IMR-90 (cell line): Measurements from ENCODE around the gene SLC37A1. TPM values are rescaled to one million over a fixed set of nuclear protein-coding genes. Genes with fewer than 3 reads are reported as not detected.

Experiments used
- ATAC-seq: fragments of 200-7000 bp; cut with Tn5 transposase; 2 replicates; pipeline ENCODE4 v1.9.1; 2020; ENCODE audit warnings: low read depth, mild to moderate bottlenecking, moderate library complexity
- BruUV-seq: library from RNA; stranded (reverse); fragments of 400-500 nt; replicated peaks from 2 replicates; lab custom pipeline; 2021; lab: Mats Ljungman, UMichigan
- CTCF ChIA-PET: fragments of 300-600 bp; formaldehyde crosslinking; extraction: SDS; loops from one replicate; lab custom pipeline; 2021; ENCODE audit warnings: antibody characterized with exemption; lab: Yijun Ruan, JAX
- POLR2A ChIA-PET: fragments of 300-600 bp; sonication (Branson Sonifier 250); formaldehyde crosslinking; loops from one replicate; lab custom pipeline; 2022; ENCODE audit warnings: antibody characterized with exemption; ENCODE audit not compliant: unreplicated experiment; lab: Charles Lee
- DNase-seq: peaks from one replicate; pipeline ENCODE4 v3.0.0; 2013
- H2AFZ ChIP-seq: replicated peaks from 2 replicates; pipeline ENCODE3; 2013; ENCODE audit warnings: low read length, mild to moderate bottlenecking; ENCODE audit not compliant: poor library complexity
- H2AK5ac ChIP-seq: 2 replicates; pipeline ENCODE4 v1.6.1; 2013; ENCODE audit warnings: low read depth, low read length, inconsistent platforms
- H2AK9ac ChIP-seq: replicated peaks from 2 replicates; pipeline ENCODE3; 2013; ENCODE audit warnings: mild to moderate bottlenecking, low read depth, low read length, moderate library complexity; ENCODE audit not compliant: poor library complexity
- H2BK120ac ChIP-seq: 2 replicates; pipeline ENCODE4 v1.6.1; 2013; ENCODE audit warnings: low read depth, low read length, inconsistent platforms
- H2BK15ac ChIP-seq: 3 replicates; pipeline ENCODE4 v1.6.1; 2013; ENCODE audit warnings: low read depth, low read length, inconsistent platforms
- H2BK20ac ChIP-seq: 2 replicates; pipeline ENCODE4 v1.6.1; 2013; ENCODE audit warnings: low read depth, mild to moderate bottlenecking, inconsistent platforms, low read length, moderate library complexity
- H2BK5ac ChIP-seq: 2 replicates; pipeline ENCODE4 v1.6.1; 2013; ENCODE audit warnings: mild to moderate bottlenecking, low read depth, low read length, inconsistent platforms; ENCODE audit not compliant: poor library complexity, severe bottlenecking
- H3K14ac ChIP-seq: replicated peaks from 2 replicates; pipeline ENCODE4 v1.6.1; 2013; ENCODE audit warnings: low read depth, low read length, inconsistent platforms
- H3K18ac ChIP-seq: 2 replicates; pipeline ENCODE4 v1.6.1; 2013; ENCODE audit warnings: low read depth, low read length, control low read depth
- H3K23ac ChIP-seq: 2 replicates; pipeline ENCODE4 v1.6.1; 2013; ENCODE audit warnings: low read depth, low read length, inconsistent platforms
- H3K27ac ChIP-seq: 2 replicates; pipeline ENCODE4 v1.5.1; 2013; ENCODE audit warnings: mild to moderate bottlenecking, control low read depth, low read length; ENCODE audit not compliant: insufficient read depth
- H3K27me3 ChIP-seq: 2 replicates; pipeline ENCODE4 v1.6.1; 2013; ENCODE audit warnings: low read length; ENCODE audit not compliant: control insufficient read depth, insufficient read depth
- H3K36me3 ChIP-seq: 2 replicates; pipeline ENCODE4 v1.6.1; 2013; ENCODE audit warnings: low read length, mixed read lengths; ENCODE audit not compliant: control insufficient read depth, insufficient read depth
- H3K4ac ChIP-seq: 2 replicates; pipeline ENCODE4 v1.6.1; 2013; ENCODE audit warnings: low read depth, low read length, inconsistent platforms
- H3K4me1 ChIP-seq: 2 replicates; pipeline ENCODE4 v1.6.1; 2013; ENCODE audit warnings: low read length, mixed read lengths; ENCODE audit not compliant: control insufficient read depth, insufficient read depth
- H3K4me2 ChIP-seq: 2 replicates; pipeline ENCODE4 v1.6.1; 2013; ENCODE audit warnings: low read depth, mild to moderate bottlenecking, control low read depth, low read length, moderate library complexity
- H3K4me3 ChIP-seq: 2 replicates; pipeline ENCODE4 v1.5.1; 2013; ENCODE audit warnings: low read depth, mild to moderate bottlenecking, control low read depth, low read length, moderate library complexity; ENCODE audit not compliant: insufficient read depth
- H3K56ac ChIP-seq: 2 replicates; pipeline ENCODE4 v1.6.1; 2013; ENCODE audit warnings: low read length, inconsistent platforms; ENCODE audit not compliant: insufficient read depth; ENCODE audit errors: extremely low read depth
- H3K79me1 ChIP-seq, 2 experiments: 2 replicates each; pipeline ENCODE4 v1.6.1; 2013; ENCODE audit warnings: low read length in 2 of 2, inconsistent platforms in 1 of 2, low read depth in 1 of 2
- H3K9ac ChIP-seq: 2 replicates; pipeline ENCODE4 v1.6.1; 2013; ENCODE audit warnings: low read depth, low read length, control low read depth
- H3K9me1 ChIP-seq: 2 replicates; pipeline ENCODE4 v1.6.1; 2013; ENCODE audit warnings: low read length, inconsistent platforms; ENCODE audit not compliant: insufficient read depth
- H3K9me3 ChIP-seq: 2 replicates; pipeline ENCODE4 v1.6.1; 2013; ENCODE audit warnings: low read length; ENCODE audit not compliant: control insufficient read depth, insufficient read depth
- H4K20me1 ChIP-seq: 2 replicates; pipeline ENCODE4 v1.6.1; 2013; ENCODE audit warnings: low read length, inconsistent platforms; ENCODE audit not compliant: insufficient read depth
- H4K5ac ChIP-seq: 2 replicates; pipeline ENCODE4 v1.6.1; 2013; ENCODE audit warnings: mild to moderate bottlenecking, low read depth, low read length, control low read depth
- H4K8ac ChIP-seq, 2 experiments: 2 replicates each; pipeline ENCODE4 v1.6.1; 2013; ENCODE audit warnings: low read depth in 2 of 2, low read length in 2 of 2, control low read depth in 1 of 2, inconsistent platforms in 1 of 2
- H4K91ac ChIP-seq: 2 replicates; pipeline ENCODE4 v1.6.1; 2013; ENCODE audit warnings: low read depth, low read length, inconsistent platforms; ENCODE audit not compliant: insufficient read depth
- ELK1 ChIP-seq: fragments of 150-350 bp; IDR thresholded peaks from 2 replicates; pipeline ENCODE4 v1.6.1; 2016; ENCODE audit warnings: low read depth, mild to moderate bottlenecking, low read length, moderate library complexity, borderline replicate concordance
- MAFK ChIP-seq: IDR thresholded peaks from 2 replicates; pipeline ENCODE4 v1.6.1; 2012; ENCODE audit warnings: low read depth, low read length, improper control_type of control experiment
- RAD21 ChIP-seq: IDR thresholded peaks from 2 replicates; pipeline ENCODE4 v1.6.1; 2012; ENCODE audit warnings: low read length, improper control_type of control experiment
- WGBS, 2 experiments: methylation state at CpG; one replicate each; pipeline versions ENCODE4 v1.1.5 to v1.1.7; 2013; ENCODE audit warnings: missing lambda C conversion rate in 2 of 2; ENCODE audit not compliant: insufficient read length in 1 of 2; ENCODE audit errors: extremely low coverage in 2 of 2; 5-methylcytosine and 5-hydroxymethylcytosine counted together
- dilution Hi-C: fragments of 300-500 bp; cut with HindIII; formaldehyde crosslinking; loops from one replicate; pipeline ENCODE4 v1.14.3; 2018; ENCODE audit warnings: low sequenced_read_pairs; ENCODE audit not compliant: unreplicated experiment
- in situ Hi-C: fragments of 300-500 bp; cut with MboI; formaldehyde crosslinking; loops from 3 replicates; pipeline ENCODE4 v1.14.3; 2019; ENCODE audit warnings: low sequenced_read_pairs, inconsistent platforms, mixed read lengths
- intact Hi-C: fragments of 100-400 bp; cut with micrococcal nuclease; formaldehyde crosslinking; loops from 2 replicates; pipeline ENCODE4 v1.10.0; 2022
- polyA plus RNA-seq, 3 experiments: library from polyadenylated mRNA; depleted of rRNA; stranded (reverse); fragments of >200 nt; gene quantifications; 2 replicates each; pipeline ENCODE4 v1.2.3, GENCODE V29; 2012; ENCODE audit warnings: low replicate concordance in 1 of 3
- total RNA-seq: library from RNA; depleted of rRNA; stranded (reverse); fragments of >200 nt; gene quantifications from 2 replicates; pipeline ENCODE4 v1.2.3, GENCODE V29; 2012

Gene SLC37A1
- total and polyA plus RNA-seq, 2 of the 4 experiments (the other 2 are of a cell fraction) = 0.36 to 0.48 TPM

- in situ Hi-C loops = no loop called here
- CTCF ChIA-PET = no interaction called here
Observed at GRCh38 chr21:42505090-42505726, 8.4 kb upstream of the SLC37A1 start.

More at GRCh38 chr21:42505090-42505726, 8.4 kb upstream of the SLC37A1 start:
- POLR2A ChIA-PET = no interaction called here
- WGBS, 2 experiments = 8% methylated on average over 2 of the region's 3 CpGs; no CpG with 5 or more reads in 1 of the 2 experiments
- no peak overlapping the region for H3K4me2 ChIP-seq
- no peak overlapping the region for H3K56ac ChIP-seq
- no peak overlapping the region for H3K23ac ChIP-seq
- H4K91ac ChIP-seq = no peak overlapping the region
- no peak overlapping the region for H2AK5ac ChIP-seq
- no peak overlapping the region for H2BK20ac ChIP-seq
- H3K4me3 ChIP-seq = no peak overlapping the region
- no peak overlapping the region for H4K5ac ChIP-seq
- H3K14ac ChIP-seq = no peak overlapping the region
- no peak overlapping the region for H3K4ac ChIP-seq
- intact Hi-C loops (no loop called here), dilution Hi-C loops (no loop called here)
- H4K20me1 ChIP-seq = no peaks in the 10 kb centered on the region
- no peak overlapping the region for H3K9ac ChIP-seq
- no peaks in the 10 kb centered on the region for H3K4me1 ChIP-seq
- no peak overlapping the region for H3K18ac ChIP-seq
- no peaks in the 10 kb centered on the region for H3K79me1 ChIP-seq
- no peak overlapping the region for H2BK5ac ChIP-seq
- no peak overlapping the region for H2BK15ac ChIP-seq
- no peak overlapping the region for H4K8ac ChIP-seq
- H3K9me3 ChIP-seq = no peaks in the 10 kb centered on the region
- no peak overlapping the region for H3K27ac ChIP-seq
- no peak overlapping the region for H2BK120ac ChIP-seq
- peaks cover 12% of the 10 kb centered on the region for H3K27me3 ChIP-seq
- H2AK9ac ChIP-seq = no peak overlapping the region
- ATAC-seq (no peak), DNase-seq (no peak)
- H2AFZ ChIP-seq = no peak overlapping the region
- H3K9me1 ChIP-seq = no peaks in the 10 kb centered on the region
- H3K36me3 ChIP-seq = no peaks in the 10 kb centered on the region
- no TSS peak for BruUV-seq
- TF ChIP-seq RAD21 (no peak), MAFK (no peak), ELK1 (no peak)
